NCI-H2171 (cell line): ENCODE results near the gene ACVR1.

Experiments
- DNase-seq: peaks from one replicate; lab custom pipeline; 2025; lab: John Stamatoyannopoulos, UW

ACVR1 gene

DNA sequence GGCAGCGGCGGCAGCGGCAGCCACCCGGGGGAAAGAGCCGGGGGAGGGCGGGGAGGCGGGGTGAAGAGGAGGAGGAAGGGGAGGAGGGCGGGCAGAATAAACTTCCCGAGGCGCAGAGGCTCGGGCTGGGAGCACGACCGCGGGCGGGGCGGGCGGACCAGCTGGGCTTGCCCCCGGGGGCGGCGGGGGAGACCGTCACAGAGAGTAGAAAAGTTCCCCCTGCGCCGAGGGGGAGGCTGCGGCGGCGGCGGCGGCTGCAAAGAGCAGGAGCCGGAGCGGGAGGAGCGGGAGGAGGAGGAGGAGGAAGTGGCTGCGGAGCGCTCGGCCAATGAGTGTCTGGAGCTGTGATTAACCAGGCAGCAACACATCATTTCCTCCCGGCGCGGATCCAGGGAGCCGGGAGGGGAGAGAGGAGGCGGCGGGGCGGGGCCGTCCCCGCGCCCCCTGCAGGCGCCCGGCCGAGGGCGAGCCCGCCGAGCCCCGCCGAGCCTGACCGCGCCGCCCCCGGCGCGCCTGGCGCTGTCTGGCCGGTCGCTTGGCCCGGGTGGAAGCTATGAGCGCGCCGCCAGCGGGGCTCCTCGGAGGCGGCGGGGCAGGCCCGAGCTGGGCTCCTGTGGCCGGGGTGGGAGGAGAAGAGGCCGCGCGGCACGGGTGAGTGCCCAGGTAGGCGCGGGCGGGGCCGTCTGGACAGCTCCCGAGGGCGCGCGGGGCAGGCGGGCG, at the start of gene ACVR1:
TSS of gene ACVR1 (minus strand) at position 265 of the 720 bp plus-strand sequence. CDS start 76,837 bp downstream, outside the sequence.
- DNase-seq = peak; percentile 92

DNA sequence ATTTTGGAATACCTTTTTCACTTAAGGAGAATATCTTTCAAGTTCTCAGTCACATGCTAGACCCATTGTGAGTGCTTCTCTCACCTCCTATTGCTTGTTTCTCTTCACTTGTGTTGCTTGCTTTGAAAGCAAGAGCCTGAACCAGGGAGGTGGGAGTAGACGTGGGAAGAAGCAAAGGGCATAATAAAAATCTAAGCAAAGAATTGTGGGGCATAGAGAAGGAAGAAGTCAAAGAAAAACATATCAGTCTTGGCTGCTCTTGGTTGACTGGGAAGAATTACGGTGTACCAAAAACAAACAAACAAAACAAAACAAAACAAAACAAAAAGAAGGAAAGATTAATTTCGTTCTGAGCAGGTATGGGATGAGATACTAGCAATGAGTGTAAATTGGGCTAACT, 48.9 kb upstream of the ACVR1 start:
- no peak for DNase-seq

DNA sequence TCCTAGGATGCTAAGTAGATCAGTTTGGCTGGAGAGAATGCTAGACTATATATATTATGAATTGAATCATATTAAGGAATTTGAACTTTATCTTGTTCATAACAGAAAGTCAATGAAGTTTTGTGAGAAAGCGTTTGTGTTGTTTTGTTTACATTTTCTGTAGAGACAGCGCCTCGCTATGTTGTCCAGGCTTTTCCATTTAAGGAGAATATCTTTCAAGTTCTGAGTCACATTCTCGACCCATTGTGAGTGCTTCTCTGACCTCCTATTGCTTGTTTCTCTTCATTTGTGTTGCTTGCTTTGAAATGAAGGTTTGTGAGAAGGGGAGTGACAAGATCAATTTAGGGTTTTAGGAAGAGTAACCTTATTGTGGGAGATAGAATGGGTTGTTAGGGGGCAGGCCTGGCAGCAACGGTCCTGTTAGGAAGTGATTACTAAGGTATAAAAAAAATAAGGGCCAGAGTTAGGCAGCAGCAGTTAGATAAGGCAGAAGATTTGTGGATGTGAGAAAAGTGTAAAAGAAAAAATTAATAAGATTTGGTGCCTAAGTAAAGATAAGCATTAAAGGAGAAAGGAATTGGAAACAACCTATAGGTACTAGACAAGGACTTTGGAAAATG, 47.6 kb upstream of the ACVR1 start:
- DNase-seq = no peak

DNA sequence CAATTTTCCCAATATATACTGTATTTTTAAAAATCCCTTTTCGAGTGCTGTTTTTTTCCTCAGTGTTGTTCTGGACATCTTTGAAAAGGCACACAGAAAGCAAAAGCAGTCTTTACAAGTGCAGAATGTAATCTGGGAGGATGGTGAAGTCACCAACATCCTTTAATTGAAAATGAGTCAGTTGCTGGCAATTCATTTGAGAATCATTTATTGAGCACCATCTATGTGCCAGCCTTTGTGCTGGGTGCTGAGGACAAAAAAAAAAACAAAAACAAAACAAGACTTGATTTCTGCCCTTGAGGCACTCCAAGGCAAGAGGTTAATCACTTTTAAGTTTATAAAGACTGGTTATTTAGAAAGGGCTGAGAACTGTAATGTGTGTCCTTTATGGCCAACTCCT, 46.7 kb upstream of the ACVR1 start:
- DNase-seq = no peak

DNA sequence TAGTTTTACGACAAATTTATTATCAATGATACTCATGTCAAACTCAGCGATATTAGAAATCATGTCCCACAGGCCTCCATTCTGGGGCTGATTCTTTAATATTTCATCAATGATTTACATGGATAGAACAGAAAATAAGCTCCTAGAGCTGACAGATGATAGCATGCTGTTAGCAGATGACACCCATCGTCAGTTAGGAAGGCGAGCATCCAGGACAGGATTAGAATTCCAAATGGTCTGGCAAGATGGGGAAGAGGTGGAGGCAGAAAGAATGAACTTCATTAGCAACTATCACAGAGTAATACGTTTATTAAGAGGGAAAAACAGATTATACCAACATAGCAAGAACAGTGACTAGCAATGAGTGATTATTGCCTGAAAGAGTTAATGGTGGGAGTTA, 46.2 kb upstream of the ACVR1 start:
- no peak for DNase-seq

DNA sequence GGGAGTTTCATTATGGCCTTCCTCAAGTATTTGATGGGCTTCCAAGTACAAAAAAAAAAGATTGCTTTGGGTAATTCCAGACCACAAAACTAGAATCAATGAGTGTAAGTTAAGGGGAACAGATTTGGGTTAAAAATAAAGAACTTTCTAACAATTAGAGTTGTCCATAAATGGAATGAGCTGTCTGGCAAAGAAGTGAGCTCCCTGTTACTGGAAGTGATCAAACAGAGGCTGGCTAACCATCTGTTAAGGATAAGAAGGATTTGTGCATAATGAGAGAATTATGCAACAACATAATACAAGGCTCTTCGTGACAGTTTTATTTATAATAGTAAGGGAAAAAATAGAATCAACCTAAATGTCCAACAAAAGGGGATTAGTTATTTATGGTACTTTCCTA, 44.6 kb upstream of the ACVR1 start:
- DNase-seq = no peak

DNA sequence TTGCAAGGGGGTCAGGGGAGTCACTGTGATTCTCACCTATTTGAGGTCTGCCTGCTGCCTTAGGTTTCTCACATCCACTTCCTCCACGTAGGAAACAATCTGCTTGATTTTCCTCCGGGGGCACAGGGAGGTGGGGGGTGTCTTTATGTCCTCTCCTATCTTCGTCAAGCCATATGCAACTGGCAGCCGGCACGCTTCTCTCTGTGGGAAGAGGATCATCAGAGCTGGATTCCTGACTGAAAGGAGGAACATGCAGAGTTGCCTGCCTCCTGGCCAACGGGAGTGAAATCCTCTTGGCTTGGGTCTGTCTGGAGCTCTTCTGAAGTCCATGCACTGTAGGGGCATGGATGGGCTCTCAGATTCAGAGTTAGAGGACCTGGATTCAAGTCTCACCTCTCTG, 43.1 kb upstream of the ACVR1 start:
- DNase-seq = no peak

DNA sequence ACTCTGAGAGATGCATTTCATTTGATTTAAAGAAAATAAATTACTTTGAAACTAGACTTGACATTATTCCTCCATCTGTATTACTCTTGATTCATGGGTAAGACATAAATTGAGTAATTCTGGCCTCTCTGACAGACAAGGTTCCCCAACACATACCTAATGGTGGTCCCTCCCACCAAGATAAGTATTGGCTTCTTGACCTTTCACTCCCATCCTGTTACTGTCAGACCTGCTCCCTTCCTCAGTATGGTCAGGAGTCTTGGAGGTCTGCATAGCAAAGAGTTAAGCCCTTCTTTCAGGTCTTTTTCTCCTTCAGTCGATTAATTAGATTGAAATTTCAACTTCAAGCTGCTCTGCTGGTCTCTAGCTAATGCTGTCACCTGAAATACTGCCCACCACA, 42.2 kb upstream of the ACVR1 start:
- no peak for DNase-seq

DNA sequence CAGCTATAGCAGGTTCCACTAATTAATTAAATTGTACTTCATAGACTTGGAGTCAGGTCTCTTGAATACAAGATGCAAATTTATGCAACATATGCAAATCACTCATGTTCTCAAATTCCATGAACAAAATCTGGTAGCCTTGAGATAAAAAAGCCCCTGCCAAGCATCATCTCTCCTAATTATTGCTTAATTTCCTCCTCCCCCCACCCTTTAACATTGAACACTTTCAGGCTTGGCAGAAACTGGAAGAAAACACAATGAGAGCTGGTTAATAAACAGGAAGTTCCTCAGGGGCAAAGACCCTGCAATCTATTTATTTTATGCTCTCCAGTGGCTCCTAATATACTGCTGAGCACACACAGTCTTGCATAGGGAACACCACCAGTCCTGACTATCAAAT, 35.6 kb upstream of the ACVR1 start:
- DNase-seq = no peak

DNA sequence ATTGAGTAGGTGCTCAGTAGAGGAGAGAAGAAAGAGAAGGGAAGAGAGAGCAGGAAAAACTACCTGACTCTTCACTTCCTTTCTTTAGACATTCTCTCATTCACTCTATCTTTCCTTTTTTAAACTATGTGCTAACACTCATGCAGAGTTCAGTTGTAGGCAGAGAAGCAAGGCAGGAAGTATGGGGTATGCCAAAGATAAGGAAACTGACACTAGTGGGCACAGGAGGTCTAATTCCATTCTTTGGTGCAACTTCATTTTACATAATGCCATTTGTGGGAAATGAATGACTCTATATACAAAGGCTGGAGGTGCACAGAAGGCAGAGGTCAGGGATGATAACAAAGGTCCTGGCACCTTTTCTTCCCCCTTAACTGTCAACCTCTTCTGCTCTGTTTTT, 35.1 kb upstream of the ACVR1 start:
- no peak for DNase-seq

DNA sequence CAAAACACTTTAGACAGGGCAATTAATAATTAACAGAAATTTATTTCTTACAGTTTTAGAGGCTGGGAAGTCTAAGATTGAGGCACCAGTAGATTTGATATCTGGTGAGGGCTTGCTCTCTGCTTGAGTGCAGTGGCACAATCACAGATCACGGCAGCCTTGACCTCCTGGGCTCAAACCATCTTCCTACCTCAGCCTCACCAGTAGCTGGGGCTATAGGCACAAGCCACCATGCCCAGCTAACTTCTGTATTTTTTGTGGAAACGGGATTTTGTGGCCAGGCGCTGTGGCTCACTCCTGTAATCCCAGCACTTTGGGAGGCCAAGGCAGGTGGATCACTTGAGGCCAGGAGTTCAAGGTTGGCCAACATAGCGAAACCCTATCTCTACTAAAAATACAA, 29.0 kb upstream of the ACVR1 start:
- DNase-seq = no peak

DNA sequence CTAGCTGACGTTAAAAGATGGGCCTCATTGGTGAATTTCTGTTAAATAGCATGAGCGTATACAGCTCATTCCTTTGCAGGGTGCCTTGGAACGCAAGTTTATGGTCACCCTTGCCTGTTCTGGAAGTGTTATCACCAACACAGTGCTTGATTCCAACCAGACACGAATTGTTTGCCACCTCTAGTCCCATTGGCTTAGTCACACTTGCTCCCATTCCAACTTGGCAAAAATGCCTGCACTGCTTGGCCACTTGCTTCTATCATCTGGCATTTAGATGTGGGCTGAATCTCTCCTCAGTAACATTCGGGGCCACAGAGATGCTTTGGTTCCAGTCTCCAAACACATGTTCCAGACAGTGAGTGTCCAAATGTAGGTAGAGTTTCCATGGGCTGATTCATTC, 27.5 kb upstream of the ACVR1 start:
- DNase-seq = no peak

DNA sequence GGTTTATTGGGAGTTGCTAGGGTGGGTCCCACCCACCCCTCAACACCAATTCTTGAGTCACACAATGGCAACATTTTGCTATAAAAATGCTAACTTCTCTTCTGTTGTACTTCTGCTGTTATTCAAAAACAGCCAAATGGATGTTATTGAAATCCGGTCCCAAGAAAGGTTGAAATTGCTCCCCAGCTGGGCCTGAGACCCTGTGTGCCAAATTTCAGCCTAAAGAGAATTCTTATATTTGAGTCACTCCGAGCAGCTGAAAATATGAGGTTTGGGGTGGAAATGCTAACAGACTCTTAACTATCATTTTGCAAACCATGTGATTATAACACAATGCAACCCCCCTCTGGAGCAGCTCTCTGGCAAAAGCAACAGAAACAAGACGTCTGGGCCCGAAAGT, 27.0 kb upstream of the ACVR1 start:
- no peak for DNase-seq

DNA sequence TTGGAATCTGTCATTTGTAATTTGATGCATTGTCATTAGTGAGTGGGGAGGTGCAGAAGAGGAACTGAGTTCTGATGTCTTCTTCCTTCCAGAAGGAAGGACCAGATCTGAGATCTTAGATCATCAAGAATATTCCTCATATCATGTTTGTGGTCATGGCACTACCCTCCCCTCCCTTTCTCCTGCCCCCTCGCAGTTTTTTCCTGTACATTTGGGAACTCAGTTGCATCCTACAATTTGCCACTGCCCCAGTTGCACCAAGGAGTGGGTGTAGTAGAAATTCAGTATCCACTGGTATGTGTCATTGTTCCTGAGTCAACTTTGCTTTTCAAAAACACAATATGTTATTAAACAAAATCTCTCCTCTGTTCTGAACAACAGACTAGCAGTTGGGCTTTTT, 26.6 kb upstream of the ACVR1 start:
- DNase-seq = no peak

DNA sequence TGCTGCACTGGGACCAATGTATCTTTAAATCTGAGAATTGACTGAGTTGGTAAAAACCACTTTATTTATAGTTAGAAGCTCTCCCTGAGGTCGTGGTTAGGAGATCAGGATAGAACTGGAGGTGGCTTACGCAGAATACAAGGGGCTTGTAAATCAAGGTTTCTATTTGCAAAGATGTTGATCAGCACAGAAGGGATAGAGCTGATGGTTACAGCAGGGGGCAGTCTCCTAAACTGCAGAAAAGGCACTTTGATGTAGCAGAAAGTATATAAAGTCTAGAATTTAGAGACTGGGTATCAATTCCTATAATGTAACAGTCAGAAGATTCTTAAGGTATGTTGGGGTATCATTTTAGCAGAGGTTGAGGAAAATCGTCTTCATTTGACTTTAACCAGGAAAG, 25.2 kb upstream of the ACVR1 start:
- no peak for DNase-seq

DNA sequence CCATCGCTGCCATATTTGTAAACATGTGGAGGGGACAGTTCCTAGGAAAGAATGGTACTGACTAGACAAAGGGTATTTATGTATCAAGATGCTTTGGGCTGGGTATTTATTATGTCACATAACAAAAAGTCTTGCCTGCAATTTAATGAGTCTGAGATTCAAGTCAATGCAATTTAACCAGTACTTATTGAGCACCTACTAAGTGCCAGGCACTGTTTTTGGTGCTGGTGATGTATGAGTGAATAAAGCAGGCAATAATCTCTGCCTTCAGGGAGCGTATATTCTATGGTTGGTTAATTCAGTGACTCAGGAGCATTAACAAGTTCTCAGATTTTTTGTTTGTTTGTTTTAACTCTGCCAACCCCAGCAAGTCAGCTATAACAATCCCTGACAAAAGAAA, 24.6 kb upstream of the ACVR1 start:
- no peak for DNase-seq

DNA sequence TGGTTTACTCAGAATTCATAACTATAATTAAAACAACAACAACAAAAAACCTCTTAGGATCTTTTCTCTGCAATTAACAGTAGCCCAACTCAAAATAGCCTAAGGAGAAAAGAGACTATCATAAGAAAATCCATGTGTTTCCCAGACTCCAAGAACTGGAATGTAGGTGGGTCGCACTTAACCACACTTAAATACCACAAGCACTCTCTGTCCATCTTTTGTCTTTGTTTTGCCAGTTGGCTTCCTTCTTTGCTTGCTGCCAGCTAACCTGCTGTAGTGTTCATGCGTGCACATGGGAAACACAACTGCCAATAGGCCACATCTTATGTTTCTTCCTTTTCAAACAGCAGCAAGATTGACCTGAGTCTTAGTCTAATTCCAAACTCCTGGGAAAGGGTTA, 24.1 kb upstream of the ACVR1 start:
- no peak for DNase-seq

DNA sequence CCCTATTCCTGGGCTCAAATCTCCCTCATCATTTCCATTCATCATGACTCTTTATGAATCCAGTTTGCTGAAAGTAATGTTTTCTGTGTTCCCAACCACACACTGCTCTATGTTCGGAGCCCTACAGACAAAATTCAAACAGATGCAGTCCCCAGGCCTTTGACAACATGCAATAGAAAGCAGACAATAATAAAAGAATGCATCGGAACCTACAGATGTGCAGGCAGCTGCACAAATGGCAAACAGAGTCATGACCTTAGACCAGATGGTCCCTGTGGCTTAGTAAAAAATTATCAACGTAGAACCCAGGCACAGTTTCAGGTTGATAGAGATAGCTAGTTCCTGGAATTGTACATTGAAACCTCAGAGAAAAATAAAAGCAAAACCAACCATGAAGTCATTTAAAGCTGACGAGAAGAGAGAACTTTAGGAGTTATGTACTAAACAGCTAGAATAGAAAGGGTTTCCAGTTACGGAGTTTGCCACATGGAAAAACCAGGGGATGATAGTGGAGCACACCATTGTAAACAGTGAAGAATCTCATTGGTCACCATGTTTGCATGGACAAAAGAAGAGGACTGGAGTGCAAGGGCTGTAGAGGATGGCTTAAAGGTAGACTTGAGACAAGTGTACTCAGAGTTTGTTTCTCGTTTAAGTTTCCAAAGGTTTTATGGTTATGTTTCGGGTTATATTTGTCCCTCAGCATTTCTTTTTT, 23.2 kb upstream of the ACVR1 start:
- no peak for DNase-seq

DNA sequence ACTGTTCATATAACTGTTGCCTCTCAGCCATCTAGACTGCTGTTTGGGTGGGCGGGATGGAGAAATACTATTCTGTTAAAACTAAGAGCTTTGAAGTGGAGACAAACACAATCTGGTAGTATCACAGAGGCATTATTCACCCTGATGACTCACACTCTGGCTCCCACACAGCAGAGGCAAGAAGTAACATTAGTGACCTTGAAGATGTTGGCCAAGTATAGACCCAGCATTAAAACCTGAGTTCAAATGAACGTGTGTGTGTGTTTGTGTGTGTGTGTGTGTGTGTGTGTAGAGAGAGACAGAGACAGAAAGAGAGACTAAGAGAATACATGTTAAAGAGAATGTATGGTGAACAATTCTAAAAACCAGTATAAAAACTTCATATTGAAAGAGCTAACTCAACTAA, 22.5 kb upstream of the ACVR1 start:
- DNase-seq = no peak

DNA sequence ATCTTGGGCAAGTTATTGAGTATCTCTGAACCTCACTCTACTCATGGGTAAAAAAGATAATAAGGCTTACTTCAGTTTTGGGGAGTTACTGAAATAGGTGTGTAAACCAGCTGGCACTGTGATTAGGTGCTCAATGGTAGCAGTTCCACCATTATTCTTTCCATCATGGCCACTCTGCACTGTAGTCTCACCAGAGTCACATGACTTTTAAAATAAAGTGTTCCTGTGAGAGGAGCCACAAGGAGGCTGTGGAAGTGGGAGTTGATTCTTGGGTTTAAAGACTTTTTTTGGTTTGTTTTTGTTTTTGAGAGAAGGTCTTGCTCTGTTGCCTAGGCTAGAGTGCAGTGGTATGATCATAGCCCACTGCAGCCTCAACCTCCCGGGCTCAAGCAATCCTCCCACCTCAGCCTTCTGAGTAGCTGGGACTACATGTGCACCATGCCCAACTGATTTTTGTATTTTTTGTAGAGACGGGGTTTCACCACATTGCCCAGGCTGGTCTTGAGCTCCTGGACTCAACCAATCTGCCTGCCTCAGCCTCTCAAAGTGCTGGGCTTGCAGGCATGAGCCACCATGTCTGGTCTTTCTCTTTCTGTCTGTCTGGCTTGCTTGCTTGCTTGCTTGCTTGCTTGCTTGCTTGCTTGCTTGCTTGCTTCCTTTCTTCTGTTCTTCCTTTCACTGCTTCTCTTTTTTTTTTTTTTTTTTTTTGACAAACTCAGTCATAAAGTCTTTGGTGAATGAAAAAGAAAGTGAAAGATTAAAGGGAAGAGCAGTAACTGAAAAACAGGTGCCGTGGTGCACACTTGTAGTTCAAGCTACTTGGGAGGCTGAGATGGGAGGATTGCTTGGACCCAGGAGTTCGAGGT, 21.2 kb upstream of the ACVR1 start:
- no peak for DNase-seq

DNA sequence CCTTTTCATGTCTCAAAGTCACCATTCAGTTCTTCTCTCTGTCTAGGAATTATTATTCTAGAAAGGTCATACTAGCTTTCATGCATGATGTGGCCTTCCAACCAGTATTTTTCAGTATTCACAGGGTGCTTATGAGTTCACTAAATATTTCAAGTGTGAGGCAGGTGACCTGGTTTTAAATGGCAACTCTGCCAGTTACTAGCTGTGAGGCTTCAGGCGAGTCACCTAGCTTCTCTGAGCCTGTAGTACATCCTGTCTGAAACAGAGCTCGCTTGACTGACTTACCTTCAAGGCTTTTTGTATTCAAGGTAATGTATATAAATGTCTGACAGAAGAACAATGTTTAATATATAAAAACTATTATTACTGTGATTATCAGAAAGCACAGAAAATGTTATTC, 19.4 kb upstream of the ACVR1 start:
- DNase-seq = no peak

DNA sequence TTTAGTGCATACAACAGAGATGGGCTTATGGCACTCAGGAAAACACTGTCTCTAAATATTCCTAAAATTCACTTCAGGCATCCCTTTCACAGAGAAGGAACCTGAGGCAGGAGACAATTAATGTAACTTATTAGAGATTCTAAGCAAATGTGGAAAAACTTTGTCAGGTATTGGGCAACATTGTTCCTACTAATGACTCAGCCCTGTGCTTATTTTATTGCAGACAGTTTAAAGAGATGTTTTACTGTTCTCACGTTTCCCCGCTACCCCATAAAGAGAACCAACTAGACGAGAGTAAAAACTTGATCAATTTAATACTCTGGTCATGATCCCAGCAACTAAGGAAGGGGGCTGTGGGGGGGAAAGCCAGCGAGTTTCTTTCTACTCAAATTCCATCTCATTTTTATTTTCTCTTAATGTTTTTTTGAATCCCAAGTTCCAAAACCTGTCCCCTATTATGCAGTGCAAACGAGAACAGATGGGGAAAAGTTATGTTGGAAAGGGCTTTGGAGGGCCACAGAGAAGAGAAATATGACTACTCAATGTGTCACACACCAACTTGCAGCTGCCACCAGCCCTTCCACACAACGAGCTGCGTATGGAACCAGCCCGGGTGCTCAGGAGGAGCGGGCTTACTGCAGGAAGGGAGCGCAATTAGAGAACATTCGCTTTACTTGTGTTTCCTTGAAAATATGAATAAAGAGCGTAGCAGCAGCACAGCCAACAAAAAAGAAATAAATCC, 18.7 kb upstream of the ACVR1 start:
- DNase-seq = peak; percentile 39
